IMR-90 (cell line): ENCODE results near the gene NR1D1. TPM values are rescaled to one million over a fixed set of nuclear protein-coding genes. Genes with fewer than 3 reads are reported as not detected.

Source experiments
- ATAC-seq: fragments of 200-7000 bp; cut with Tn5 transposase; 2 replicates; pipeline ENCODE4 v1.9.1; 2020; ENCODE audit warnings: low read depth, mild to moderate bottlenecking, moderate library complexity
- BruUV-seq: library from RNA; stranded (reverse); fragments of 400-500 nt; replicated peaks from 2 replicates; lab custom pipeline; 2021; lab: Mats Ljungman, UMichigan
- CTCF ChIA-PET: fragments of 300-600 bp; formaldehyde crosslinking; extraction: SDS; loops from one replicate; lab custom pipeline; 2021; ENCODE audit warnings: antibody characterized with exemption; lab: Yijun Ruan, JAX
- POLR2A ChIA-PET: fragments of 300-600 bp; sonication (Branson Sonifier 250); formaldehyde crosslinking; loops from one replicate; lab custom pipeline; 2022; ENCODE audit warnings: antibody characterized with exemption; ENCODE audit not compliant: unreplicated experiment; lab: Charles Lee
- DNase-seq: peaks from one replicate; pipeline ENCODE4 v3.0.0; 2013
- H2AFZ ChIP-seq: replicated peaks from 2 replicates; pipeline ENCODE3; 2013; ENCODE audit warnings: low read length, mild to moderate bottlenecking; ENCODE audit not compliant: poor library complexity
- H2AK5ac ChIP-seq: 2 replicates; pipeline ENCODE4 v1.6.1; 2013; ENCODE audit warnings: low read depth, low read length, inconsistent platforms
- H2AK9ac ChIP-seq: replicated peaks from 2 replicates; pipeline ENCODE3; 2013; ENCODE audit warnings: mild to moderate bottlenecking, low read depth, low read length, moderate library complexity; ENCODE audit not compliant: poor library complexity
- H2BK120ac ChIP-seq: 2 replicates; pipeline ENCODE4 v1.6.1; 2013; ENCODE audit warnings: low read depth, low read length, inconsistent platforms
- H2BK15ac ChIP-seq: 3 replicates; pipeline ENCODE4 v1.6.1; 2013; ENCODE audit warnings: low read depth, low read length, inconsistent platforms
- H2BK20ac ChIP-seq: 2 replicates; pipeline ENCODE4 v1.6.1; 2013; ENCODE audit warnings: low read depth, mild to moderate bottlenecking, inconsistent platforms, low read length, moderate library complexity
- H2BK5ac ChIP-seq: 2 replicates; pipeline ENCODE4 v1.6.1; 2013; ENCODE audit warnings: mild to moderate bottlenecking, low read depth, low read length, inconsistent platforms; ENCODE audit not compliant: poor library complexity, severe bottlenecking
- H3K14ac ChIP-seq: replicated peaks from 2 replicates; pipeline ENCODE4 v1.6.1; 2013; ENCODE audit warnings: low read depth, low read length, inconsistent platforms
- H3K18ac ChIP-seq: 2 replicates; pipeline ENCODE4 v1.6.1; 2013; ENCODE audit warnings: low read depth, low read length, control low read depth
- H3K23ac ChIP-seq: 2 replicates; pipeline ENCODE4 v1.6.1; 2013; ENCODE audit warnings: low read depth, low read length, inconsistent platforms
- H3K27ac ChIP-seq: 2 replicates; pipeline ENCODE4 v1.5.1; 2013; ENCODE audit warnings: mild to moderate bottlenecking, control low read depth, low read length; ENCODE audit not compliant: insufficient read depth
- H3K27me3 ChIP-seq: 2 replicates; pipeline ENCODE4 v1.6.1; 2013; ENCODE audit warnings: low read length; ENCODE audit not compliant: control insufficient read depth, insufficient read depth
- H3K36me3 ChIP-seq: 2 replicates; pipeline ENCODE4 v1.6.1; 2013; ENCODE audit warnings: low read length, mixed read lengths; ENCODE audit not compliant: control insufficient read depth, insufficient read depth
- H3K4ac ChIP-seq: 2 replicates; pipeline ENCODE4 v1.6.1; 2013; ENCODE audit warnings: low read depth, low read length, inconsistent platforms
- H3K4me1 ChIP-seq: 2 replicates; pipeline ENCODE4 v1.6.1; 2013; ENCODE audit warnings: low read length, mixed read lengths; ENCODE audit not compliant: control insufficient read depth, insufficient read depth
- H3K4me2 ChIP-seq: 2 replicates; pipeline ENCODE4 v1.6.1; 2013; ENCODE audit warnings: low read depth, mild to moderate bottlenecking, control low read depth, low read length, moderate library complexity
- H3K4me3 ChIP-seq: 2 replicates; pipeline ENCODE4 v1.5.1; 2013; ENCODE audit warnings: low read depth, mild to moderate bottlenecking, control low read depth, low read length, moderate library complexity; ENCODE audit not compliant: insufficient read depth
- H3K56ac ChIP-seq: 2 replicates; pipeline ENCODE4 v1.6.1; 2013; ENCODE audit warnings: low read length, inconsistent platforms; ENCODE audit not compliant: insufficient read depth; ENCODE audit errors: extremely low read depth
- H3K79me1 ChIP-seq, 2 experiments: 2 replicates each; pipeline ENCODE4 v1.6.1; 2013; ENCODE audit warnings: low read length in 2 of 2, inconsistent platforms in 1 of 2, low read depth in 1 of 2
- H3K9ac ChIP-seq: 2 replicates; pipeline ENCODE4 v1.6.1; 2013; ENCODE audit warnings: low read depth, low read length, control low read depth
- H3K9me1 ChIP-seq: 2 replicates; pipeline ENCODE4 v1.6.1; 2013; ENCODE audit warnings: low read length, inconsistent platforms; ENCODE audit not compliant: insufficient read depth
- H3K9me3 ChIP-seq: 2 replicates; pipeline ENCODE4 v1.6.1; 2013; ENCODE audit warnings: low read length; ENCODE audit not compliant: control insufficient read depth, insufficient read depth
- H4K20me1 ChIP-seq: 2 replicates; pipeline ENCODE4 v1.6.1; 2013; ENCODE audit warnings: low read length, inconsistent platforms; ENCODE audit not compliant: insufficient read depth
- H4K5ac ChIP-seq: 2 replicates; pipeline ENCODE4 v1.6.1; 2013; ENCODE audit warnings: mild to moderate bottlenecking, low read depth, low read length, control low read depth
- H4K8ac ChIP-seq, 2 experiments: 2 replicates each; pipeline ENCODE4 v1.6.1; 2013; ENCODE audit warnings: low read depth in 2 of 2, low read length in 2 of 2, control low read depth in 1 of 2, inconsistent platforms in 1 of 2
- H4K91ac ChIP-seq: 2 replicates; pipeline ENCODE4 v1.6.1; 2013; ENCODE audit warnings: low read depth, low read length, inconsistent platforms; ENCODE audit not compliant: insufficient read depth
- BHLHE40 ChIP-seq: fragments of 150-350 bp; IDR thresholded peaks from 2 replicates; pipeline ENCODE4 v1.6.1; 2016; ENCODE audit warnings: mild to moderate bottlenecking, low read depth, low read length
- CHD1 ChIP-seq: IDR thresholded peaks from 2 replicates; pipeline ENCODE4 v1.6.1; 2012; ENCODE audit warnings: low read depth, low read length, improper control_type of control experiment
- POLR2A ChIP-seq: IDR thresholded peaks from 2 replicates; pipeline ENCODE4 v1.6.1; 2012; ENCODE audit warnings: mild to moderate bottlenecking, low read depth, low read length
- RCOR1 ChIP-seq: IDR thresholded peaks from 2 replicates; pipeline ENCODE4 v1.6.1; 2012; ENCODE audit warnings: mild to moderate bottlenecking, low read length, improper control_type of control experiment; ENCODE audit not compliant: insufficient replicate concordance
- WGBS, 2 experiments: methylation state at CpG; one replicate each; pipeline versions ENCODE4 v1.1.5 to v1.1.7; 2013; ENCODE audit warnings: missing lambda C conversion rate in 2 of 2; ENCODE audit not compliant: insufficient read length in 1 of 2; ENCODE audit errors: extremely low coverage in 2 of 2; 5-methylcytosine and 5-hydroxymethylcytosine counted together
- dilution Hi-C: fragments of 300-500 bp; cut with HindIII; formaldehyde crosslinking; loops from one replicate; pipeline ENCODE4 v1.14.3; 2018; ENCODE audit warnings: low sequenced_read_pairs; ENCODE audit not compliant: unreplicated experiment
- in situ Hi-C: fragments of 300-500 bp; cut with MboI; formaldehyde crosslinking; loops from 3 replicates; pipeline ENCODE4 v1.14.3; 2019; ENCODE audit warnings: low sequenced_read_pairs, inconsistent platforms, mixed read lengths
- intact Hi-C: fragments of 100-400 bp; cut with micrococcal nuclease; formaldehyde crosslinking; loops from 2 replicates; pipeline ENCODE4 v1.10.0; 2022
- polyA plus RNA-seq, 3 experiments: library from polyadenylated mRNA; depleted of rRNA; stranded (reverse); fragments of >200 nt; gene quantifications; 2 replicates each; pipeline ENCODE4 v1.2.3, GENCODE V29; 2012; ENCODE audit warnings: low replicate concordance in 1 of 3
- total RNA-seq: library from RNA; depleted of rRNA; stranded (reverse); fragments of >200 nt; gene quantifications from 2 replicates; pipeline ENCODE4 v1.2.3, GENCODE V29; 2012

The NR1D1 gene
- total and polyA plus RNA-seq, 2 of the 4 experiments (the other 2 are of a cell fraction) = 0.36 to 7.2 TPM

- H3K4me3 ChIP-seq = no peak overlapping the region
- DNase-seq = no peak
- BruUV-seq = no TSS peak
- POLR2A ChIA-PET = no interaction called here
- H2BK15ac ChIP-seq = no peak overlapping the region
- no peaks in the 10 kb centered on the region for H3K9me3 ChIP-seq
- no peaks in the 10 kb centered on the region for H3K9me1 ChIP-seq
- no peak overlapping the region for H3K56ac ChIP-seq
- H4K8ac ChIP-seq = no peak overlapping the region
- peaks cover 6% of the 10 kb centered on the region; the same call in 1 of the 2 replicates for H4K20me1 ChIP-seq
- H2BK20ac ChIP-seq = no peak overlapping the region
- H3K36me3 ChIP-seq = peaks cover 73% of the 10 kb centered on the region
- no peak overlapping the region for H3K4ac ChIP-seq
- peak; percentile 15; the same call in 1 of the 2 replicates for ATAC-seq
- no peak overlapping the region for H2AK5ac ChIP-seq
- intact Hi-C loops = no loop called here
- CTCF ChIA-PET = no interaction called here
- H3K4me1 ChIP-seq = peaks cover 5% of the 10 kb centered on the region; the same call in 1 of the 2 replicates
- H3K4me2 ChIP-seq = no peak overlapping the region
- in situ Hi-C loops = no loop called here
- no peak overlapping the region for H4K5ac ChIP-seq
- no peak overlapping the region for H3K14ac ChIP-seq
- no peak overlapping the region for H3K18ac ChIP-seq
- no peak overlapping the region for H2BK120ac ChIP-seq
- H3K27me3 ChIP-seq = no peaks in the 10 kb centered on the region
- TF ChIP-seq RCOR1 (no peak), CHD1 (no peak), BHLHE40 (no peak), POLR2A (no peak)
- no peak overlapping the region for H4K91ac ChIP-seq
- H2AK9ac ChIP-seq = no peak overlapping the region
- no peak overlapping the region for H2AFZ ChIP-seq
- dilution Hi-C loops = no loop called here
- H3K23ac ChIP-seq = no peak overlapping the region
- no peak overlapping the region for H3K9ac ChIP-seq
- H2BK5ac ChIP-seq = peak overlapping the region; percentile 32
- WGBS, 2 experiments = 100% methylated on average over 2 of the region's 18 CpGs; no CpG with 5 or more reads in 1 of the 2 experiments
- H3K27ac ChIP-seq = no peak overlapping the region
- peaks cover 0 to 19% of the 10 kb centered on the region in 2 experiments; a peak in 2 of 4 replicates for H3K79me1 ChIP-seq
These were observed 8.5 kb downstream of the NR1D1 start for GRCh38 chr17:40091691-40092397.
